Thyroid gland (tissue), 4 donors: Measurements from ENCODE around the gene POLR1C. TPM values are rescaled to one million over a fixed set of nuclear protein-coding genes. Genes with fewer than 3 reads are reported as not detected.

Experiments
- DNase-seq, 2 donors: peaks; one replicate each; pipeline ENCODE4 v3.0.0-alpha.2; 2019
- H3K27ac ChIP-seq, 3 donors: fragments of 200-600 bp; sonication (generic); 1 replicate in 2 of 3; 2 replicates in 1 of 3; pipeline ENCODE4 v1.5.1; 2016 to 2019; ENCODE audit warnings: mild to moderate bottlenecking in 1 of 3, moderate library complexity in 1 of 3
- H3K27me3 ChIP-seq: fragments of 200-600 bp; sonication (generic); one replicate; pipeline ENCODE4 v1.5.1; 2019
- H3K36me3 ChIP-seq, 2 donors: fragments of 200-600 bp; sonication (generic); one replicate each; pipeline ENCODE4 v1.5.1; 2016 to 2019
- H3K4me1 ChIP-seq, 2 donors: fragments of 200-600 bp; sonication (generic); one replicate each; pipeline ENCODE4 v1.5.1; 2017 to 2019
- H3K4me3 ChIP-seq, 3 donors: fragments of 200-600 bp; sonication (generic); replicated peaks in 1 of 3; 1 replicate in 2 of 3; 2 replicates in 1 of 3; pipeline ENCODE4 v1.5.1; 2016; ENCODE audit warnings: mild to moderate bottlenecking in 1 of 3
- H3K9me3 ChIP-seq: fragments of 200-600 bp; sonication (generic); one replicate; pipeline ENCODE4 v1.5.1; 2017
- POLR2A ChIP-seq, 2 donors: fragments of 450-650 bp; IDR thresholded peaks; one replicate each; pipeline ENCODE4 v1.6.1; 2017; ENCODE audit warnings: antibody characterized with exemption in 2 of 2, mild to moderate bottlenecking in 2 of 2, moderate library complexity in 1 of 2
- WGBS, 2 donors: methylation state at CpG; one replicate each; pipeline ENCODE4 v1.1.5; 2017; 5-methylcytosine and 5-hydroxymethylcytosine counted together
- intact Hi-C: fragments of 100-400 bp; cut with DNase I; formaldehyde crosslinking; loops from one replicate; pipeline ENCODE4 v1.15.1; 2023
- total RNA-seq, 4 donors: library from RNA; depleted of rRNA; stranded (reverse); fragments of >200 nt; gene quantifications; one replicate each; pipeline ENCODE4 v1.2.3, GENCODE V29; 2016
- TF ChIP-seq, protein P1 (sequence below), 6 experiments: fragments of 200-600 bp in 3 of 6; fragments of 450-650 bp in 3 of 6; sonication (generic) in 3 of 6; IDR thresholded peaks; one replicate each; pipeline ENCODE4 v1.5.1; 2016 to 2019; ENCODE audit warnings: antibody characterized with exemption in 6 of 6, mild to moderate bottlenecking in 2 of 6, inconsistent platforms in 1 of 6, moderate library complexity in 1 of 6

The POLR1C gene
- total RNA-seq, 4 donors from 2014 or later = 27.6 to 41.9 (median 38.2) TPM

GRCh38 chr6:43488667-43489276 is 28.1 kb upstream of the POLR1C start:
- Histone ChIP-seq H3K36me3 (no peaks in the 10 kb centered on the region), H3K4me1 (peaks cover 9 to 13% of the 10 kb centered on the region in 2 donors), H3K27ac (no peak overlapping the region), H3K4me3 (no peak overlapping the region), H3K27me3 (no peaks in the 10 kb centered on the region), H3K9me3 (no peaks in the 10 kb centered on the region)
- no peak for TF ChIP-seq POLR2A (IDR thresholded peaks at IDR 0.05)
- TF ChIP-seq, protein P1, sequence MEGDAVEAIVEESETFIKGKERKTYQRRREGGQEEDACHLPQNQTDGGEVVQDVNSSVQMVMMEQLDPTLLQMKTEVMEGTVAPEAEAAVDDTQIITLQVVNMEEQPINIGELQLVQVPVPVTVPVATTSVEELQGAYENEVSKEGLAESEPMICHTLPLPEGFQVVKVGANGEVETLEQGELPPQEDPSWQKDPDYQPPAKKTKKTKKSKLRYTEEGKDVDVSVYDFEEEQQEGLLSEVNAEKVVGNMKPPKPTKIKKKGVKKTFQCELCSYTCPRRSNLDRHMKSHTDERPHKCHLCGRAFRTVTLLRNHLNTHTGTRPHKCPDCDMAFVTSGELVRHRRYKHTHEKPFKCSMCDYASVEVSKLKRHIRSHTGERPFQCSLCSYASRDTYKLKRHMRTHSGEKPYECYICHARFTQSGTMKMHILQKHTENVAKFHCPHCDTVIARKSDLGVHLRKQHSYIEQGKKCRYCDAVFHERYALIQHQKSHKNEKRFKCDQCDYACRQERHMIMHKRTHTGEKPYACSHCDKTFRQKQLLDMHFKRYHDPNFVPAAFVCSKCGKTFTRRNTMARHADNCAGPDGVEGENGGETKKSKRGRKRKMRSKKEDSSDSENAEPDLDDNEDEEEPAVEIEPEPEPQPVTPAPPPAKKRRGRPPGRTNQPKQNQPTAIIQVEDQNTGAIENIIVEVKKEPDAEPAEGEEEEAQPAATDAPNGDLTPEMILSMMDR (IDR thresholded peaks at IDR 0.05) = no peak
- intact Hi-C loops = no loop called here
- 55 to 66% methylated on average over 3 to 4 of the region's 4 CpGs for WGBS, 2 donors
- DNase-seq = no peak

DNA sequence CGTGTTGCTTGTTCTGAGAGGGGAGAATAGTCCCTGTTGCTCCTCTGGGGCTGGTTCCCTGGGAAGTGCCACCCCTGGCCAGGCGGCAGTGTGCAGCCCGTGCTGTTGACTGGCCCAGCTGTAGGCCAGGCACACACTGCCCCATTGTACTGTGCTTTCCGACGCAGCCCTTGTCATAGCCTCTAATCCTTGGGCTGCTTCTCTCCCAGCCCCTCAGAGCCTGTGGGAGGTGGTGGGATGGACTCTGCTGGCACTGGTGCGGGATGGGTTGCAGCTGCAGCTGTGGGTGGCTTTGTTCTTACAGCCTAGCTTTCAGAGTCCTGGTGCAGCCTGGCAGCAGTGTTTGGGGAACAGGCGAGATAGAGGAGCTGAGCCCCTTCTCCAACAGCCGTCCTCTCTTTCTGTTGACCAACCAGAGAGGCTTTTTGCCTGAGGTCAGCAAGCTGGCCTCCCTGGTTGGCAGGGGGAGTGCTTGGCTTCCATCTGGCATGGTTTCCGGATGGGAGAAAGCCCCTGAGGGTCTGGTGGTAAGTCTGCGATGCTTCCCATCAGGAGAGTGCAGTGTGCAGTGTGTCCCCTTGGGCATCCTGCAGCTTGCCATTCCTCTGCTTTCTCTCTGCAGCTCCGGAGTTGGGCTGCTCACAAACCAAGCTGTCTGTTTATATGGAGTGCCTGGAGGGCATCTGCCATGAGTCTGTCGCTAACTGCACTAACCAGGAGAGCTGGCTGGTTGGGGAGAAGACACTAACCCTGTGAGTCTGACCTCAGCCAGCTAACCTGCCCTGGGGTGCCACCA is 27.4 kb upstream of the POLR1C start:
- DNase-seq = no peak
- H3K36me3 ChIP-seq = no peaks in the 10 kb centered on the region
- TF ChIP-seq, protein P1 (IDR thresholded peaks at IDR 0.05) = no peak
- TF ChIP-seq POLR2A (IDR thresholded peaks at IDR 0.05) = no peak
- 84 to 88% methylated on average over 4 to 12 of the region's 12 CpGs for WGBS, 2 donors
- H3K27ac ChIP-seq = no peak overlapping the region
- peaks cover 9 to 13% of the 10 kb centered on the region in 2 donors for H3K4me1 ChIP-seq
- H3K27me3 ChIP-seq = no peaks in the 10 kb centered on the region
- intact Hi-C loops = no loop called here
- H3K9me3 ChIP-seq = no peaks in the 10 kb centered on the region
- no peak overlapping the region for H3K4me3 ChIP-seq

GRCh38 chr6:43490523-43490939 is 26.4 kb upstream of the POLR1C start:
- Histone ChIP-seq H3K36me3 (no peaks in the 10 kb centered on the region), H3K9me3 (no peaks in the 10 kb centered on the region), H3K27ac (no peak overlapping the region), H3K4me1 (peaks cover 9 to 13% of the 10 kb centered on the region in 2 donors), H3K27me3 (no peaks in the 10 kb centered on the region), H3K4me3 (no peak overlapping the region)
- WGBS, 2 donors = 52 to 80% methylated on average over 6 of the region's 6 CpGs
- TF ChIP-seq, protein P1 (IDR thresholded peaks at IDR 0.05) = no peak
- no peak for TF ChIP-seq POLR2A (IDR thresholded peaks at IDR 0.05)
- intact Hi-C loops = no loop called here
- DNase-seq = no peak

DNA sequence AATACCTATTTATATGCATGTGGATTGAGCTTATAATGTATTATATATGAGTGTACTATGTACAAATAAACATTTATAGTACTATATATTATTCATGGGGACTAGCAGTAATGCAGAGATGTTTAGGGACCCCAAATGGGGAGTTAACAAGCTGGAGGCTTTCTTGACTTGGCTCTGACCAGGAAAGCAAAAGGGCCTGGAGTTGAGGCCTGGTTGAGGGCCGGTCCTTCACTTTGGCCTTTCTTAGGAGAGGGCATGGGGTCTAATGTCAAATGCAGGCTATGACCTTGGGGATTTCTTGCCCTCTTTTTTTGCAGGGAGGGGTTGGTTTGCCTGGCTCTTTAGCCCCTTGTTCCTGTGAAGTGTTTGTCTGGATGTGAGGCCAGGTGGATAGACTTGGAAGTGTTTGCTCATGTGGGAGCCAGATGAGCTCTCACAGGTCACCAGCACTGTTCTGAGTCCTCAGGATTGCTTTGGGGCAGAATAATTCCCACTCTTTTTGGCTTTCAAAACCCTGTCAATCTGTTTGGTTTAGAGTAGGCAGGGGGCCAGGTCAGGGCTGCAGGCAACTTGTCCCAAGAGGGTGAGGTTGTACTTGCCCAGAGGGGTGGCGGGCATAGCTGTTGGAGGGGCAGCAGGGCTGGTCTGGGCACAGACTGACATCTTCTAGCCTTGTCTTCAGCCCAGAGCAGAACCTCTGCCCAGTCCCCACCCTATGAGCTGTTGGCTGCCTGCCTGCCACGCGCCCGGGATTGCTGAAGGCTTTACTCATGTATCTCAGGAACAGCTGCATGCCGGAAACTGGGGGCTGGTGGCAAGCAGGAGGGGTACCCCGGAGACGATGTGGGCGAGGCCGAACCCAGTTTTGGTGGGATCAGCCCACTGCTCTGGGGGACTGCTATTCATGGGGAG is 24.9 kb upstream of the POLR1C start:
- Histone ChIP-seq H3K4me3 (no peak overlapping the region), H3K27ac (no peak overlapping the region), H3K27me3 (no peaks in the 10 kb centered on the region), H3K4me1 (peaks cover 9 to 13% of the 10 kb centered on the region in 2 donors), H3K9me3 (no peaks in the 10 kb centered on the region), H3K36me3 (no peaks in the 10 kb centered on the region)
- intact Hi-C loops = no loop called here
- no peak for TF ChIP-seq POLR2A (IDR thresholded peaks at IDR 0.05)
- TF ChIP-seq, protein P1 (IDR thresholded peaks at IDR 0.05) = no peak
- 61 to 71% methylated on average over 6 to 10 of the region's 10 CpGs for WGBS, 2 donors
- peak; percentile 40 to 61 for DNase-seq
